ENCODE measurements around the gene SKAP1.

- no peak for TF ChIP-seq CTCF (conservative IDR thresholded peaks at IDR 0.05; ENCODE audit: low read length)
- TF ChIP-seq EZH2phosphoT487 (IDR thresholded peaks at IDR 0.05; ENCODE audit: borderline replicate concordance): no peak
These were observed 193.3 kb downstream of the SKAP1 start for GRCh38 chr17:48236681-48237134.
